AG10803 (cell line): ENCODE measurements around the gene RFX5.

Source experiments
- DNase-seq: peaks from one replicate; pipeline ENCODE4 v3.0.0; 2010; ENCODE audit warnings: low read depth
- H3K4me3 ChIP-seq: 2 replicates; pipeline ENCODE4 v1.5.1; 2011; ENCODE audit warnings: mild to moderate bottlenecking, low read length, control low read depth
- TF ChIP-seq, protein P1 (sequence below): conservative IDR thresholded peaks from 2 replicates; pipeline ENCODE4 v1.5.1; 2011; ENCODE audit warnings: mild to moderate bottlenecking, low read length, control low read depth, inconsistent platforms

RFX5 gene

GRCh38 chr1:151315565-151316235, 31.4 kb downstream of the RFX5 start:
- no peak for DNase-seq
- H3K4me3 ChIP-seq = no peak overlapping the region
- TF ChIP-seq, protein P1, sequence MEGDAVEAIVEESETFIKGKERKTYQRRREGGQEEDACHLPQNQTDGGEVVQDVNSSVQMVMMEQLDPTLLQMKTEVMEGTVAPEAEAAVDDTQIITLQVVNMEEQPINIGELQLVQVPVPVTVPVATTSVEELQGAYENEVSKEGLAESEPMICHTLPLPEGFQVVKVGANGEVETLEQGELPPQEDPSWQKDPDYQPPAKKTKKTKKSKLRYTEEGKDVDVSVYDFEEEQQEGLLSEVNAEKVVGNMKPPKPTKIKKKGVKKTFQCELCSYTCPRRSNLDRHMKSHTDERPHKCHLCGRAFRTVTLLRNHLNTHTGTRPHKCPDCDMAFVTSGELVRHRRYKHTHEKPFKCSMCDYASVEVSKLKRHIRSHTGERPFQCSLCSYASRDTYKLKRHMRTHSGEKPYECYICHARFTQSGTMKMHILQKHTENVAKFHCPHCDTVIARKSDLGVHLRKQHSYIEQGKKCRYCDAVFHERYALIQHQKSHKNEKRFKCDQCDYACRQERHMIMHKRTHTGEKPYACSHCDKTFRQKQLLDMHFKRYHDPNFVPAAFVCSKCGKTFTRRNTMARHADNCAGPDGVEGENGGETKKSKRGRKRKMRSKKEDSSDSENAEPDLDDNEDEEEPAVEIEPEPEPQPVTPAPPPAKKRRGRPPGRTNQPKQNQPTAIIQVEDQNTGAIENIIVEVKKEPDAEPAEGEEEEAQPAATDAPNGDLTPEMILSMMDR = no peak

- no peak overlapping the region for H3K4me3 ChIP-seq
- DNase-seq = peak; percentile 82
Observed at GRCh38 chr1:151314137-151314875, 32.7 kb downstream of the RFX5 start.

GRCh38 chr1:151313501-151313900, 33.6 kb downstream of the RFX5 start:
- DNase-seq = peak; percentile 20
- TF ChIP-seq, protein P1 = no peak
- H3K4me3 ChIP-seq = no peak overlapping the region

More at GRCh38 chr1:151314137-151314875, 32.7 kb downstream of the RFX5 start:
- TF ChIP-seq, protein P1 = no peak

DNA sequence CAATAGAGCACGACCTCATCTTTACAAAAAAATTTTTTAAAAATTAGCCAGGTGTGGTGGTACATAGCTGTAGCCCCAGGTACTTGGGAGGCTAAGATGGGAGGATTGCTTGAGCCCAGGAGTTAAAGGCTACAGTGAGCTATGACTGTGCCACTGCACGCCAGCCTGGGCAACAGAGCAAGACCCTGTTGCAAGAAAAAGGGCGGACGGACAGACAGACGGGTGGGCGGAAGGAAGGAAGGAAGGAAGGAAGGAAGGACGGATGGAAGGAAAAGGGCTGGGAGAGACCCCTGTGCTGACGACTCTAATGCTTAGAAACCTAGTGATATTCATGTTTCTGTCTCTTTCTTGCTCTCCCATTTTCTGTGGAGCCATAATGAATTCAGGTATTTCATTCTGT, 34.2 kb downstream of the RFX5 start:
- no peak for DNase-seq
- no peak overlapping the region for H3K4me3 ChIP-seq
- TF ChIP-seq, protein P1 = no peak

GRCh38 chr1:151312411-151312810, 34.6 kb downstream of the RFX5 start:
- no peak for DNase-seq
- no peak overlapping the region for H3K4me3 ChIP-seq
- TF ChIP-seq, protein P1 = no peak

GRCh38 chr1:151311589-151312331, 35.3 kb downstream of the RFX5 start:
- no peak overlapping the region for H3K4me3 ChIP-seq
- TF ChIP-seq, protein P1 = no peak
- peak; percentile 97 for DNase-seq
